RWPE2 (cell line): ENCODE measurements around the gene SH2D6.

Source experiments
- ATAC-seq: fragments of 200-7000 bp; cut with Tn5 transposase; 3 replicates; pipeline ENCODE4 v1.9.1; 2021; ENCODE audit warnings: low read depth
- DNase-seq: peaks from one replicate; pipeline ENCODE4 v3.0.0-alpha.2; 2020; ENCODE audit warnings: low spot score
- H3K27ac ChIP-seq: fragments of 450-650 bp; 2 replicates; pipeline ENCODE4 v1.5.1; 2017; ENCODE audit warnings: mild to moderate bottlenecking; ENCODE audit not compliant: poor library complexity, severe bottlenecking
- H3K27me3 ChIP-seq: fragments of 250-450 bp; sonication (Bioruptor Pico); 2 replicates; pipeline ENCODE4 v1.5.1; 2021; ENCODE audit warnings: mild to moderate bottlenecking, moderate library complexity; ENCODE audit not compliant: insufficient read depth, poor library complexity, severe bottlenecking
- H3K36me3 ChIP-seq: fragments of 250-450 bp; sonication (Bioruptor Pico); 2 replicates; pipeline ENCODE4 v1.5.1; 2020; ENCODE audit warnings: low read depth, mild to moderate bottlenecking, moderate library complexity
- H3K4me1 ChIP-seq: fragments of 250-450 bp; sonication (Bioruptor Pico); 2 replicates; pipeline ENCODE4 v1.5.1; 2021; ENCODE audit warnings: mild to moderate bottlenecking, moderate library complexity; ENCODE audit not compliant: insufficient read depth, poor library complexity, severe bottlenecking
- H3K4me3 ChIP-seq: fragments of 250-450 bp; sonication (Bioruptor Pico); 2 replicates; pipeline ENCODE4 v1.5.1; 2021; ENCODE audit warnings: mild to moderate bottlenecking, moderate library complexity; ENCODE audit not compliant: severe bottlenecking
- H3K9me3 ChIP-seq: fragments of 250-450 bp; sonication (Bioruptor Pico); 2 replicates; pipeline ENCODE4 v1.5.1; 2021; ENCODE audit warnings: mild to moderate bottlenecking, moderate library complexity; ENCODE audit not compliant: severe bottlenecking
- TF ChIP-seq, protein P1 (sequence below): fragments of 450-650 bp; IDR thresholded peaks from one replicate; pipeline ENCODE4 v1.5.1; 2017; ENCODE audit warnings: mild to moderate bottlenecking, moderate library complexity; ENCODE audit not compliant: poor library complexity, severe bottlenecking

The SH2D6 gene

GRCh38 chr2:85421260-85422071 is 3.0 kb downstream of the SH2D6 start:
- peak overlapping the region; percentile 94 for H3K27ac ChIP-seq

DNA sequence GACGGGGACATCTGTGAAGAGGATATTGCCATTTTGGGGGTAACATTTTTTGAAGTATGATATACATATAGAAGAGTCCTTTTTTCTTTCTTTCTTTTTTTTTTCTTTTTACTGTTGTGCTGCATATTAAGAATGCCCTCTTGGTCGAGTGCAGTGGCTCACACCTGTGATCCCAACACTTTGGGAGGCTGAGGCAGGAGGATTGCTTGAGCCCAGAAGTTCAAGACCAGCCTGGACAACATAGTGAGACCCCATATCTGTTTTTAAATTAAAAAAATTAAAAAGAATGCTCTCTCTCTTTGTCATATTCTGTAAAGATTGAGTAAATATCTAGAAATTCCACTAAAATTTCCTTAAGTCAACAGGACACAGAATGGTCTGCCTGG is 3.6 kb downstream of the SH2D6 start:
- no peaks in the 10 kb centered on the region for H3K36me3 ChIP-seq
- TF ChIP-seq, protein P1, sequence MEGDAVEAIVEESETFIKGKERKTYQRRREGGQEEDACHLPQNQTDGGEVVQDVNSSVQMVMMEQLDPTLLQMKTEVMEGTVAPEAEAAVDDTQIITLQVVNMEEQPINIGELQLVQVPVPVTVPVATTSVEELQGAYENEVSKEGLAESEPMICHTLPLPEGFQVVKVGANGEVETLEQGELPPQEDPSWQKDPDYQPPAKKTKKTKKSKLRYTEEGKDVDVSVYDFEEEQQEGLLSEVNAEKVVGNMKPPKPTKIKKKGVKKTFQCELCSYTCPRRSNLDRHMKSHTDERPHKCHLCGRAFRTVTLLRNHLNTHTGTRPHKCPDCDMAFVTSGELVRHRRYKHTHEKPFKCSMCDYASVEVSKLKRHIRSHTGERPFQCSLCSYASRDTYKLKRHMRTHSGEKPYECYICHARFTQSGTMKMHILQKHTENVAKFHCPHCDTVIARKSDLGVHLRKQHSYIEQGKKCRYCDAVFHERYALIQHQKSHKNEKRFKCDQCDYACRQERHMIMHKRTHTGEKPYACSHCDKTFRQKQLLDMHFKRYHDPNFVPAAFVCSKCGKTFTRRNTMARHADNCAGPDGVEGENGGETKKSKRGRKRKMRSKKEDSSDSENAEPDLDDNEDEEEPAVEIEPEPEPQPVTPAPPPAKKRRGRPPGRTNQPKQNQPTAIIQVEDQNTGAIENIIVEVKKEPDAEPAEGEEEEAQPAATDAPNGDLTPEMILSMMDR, result no peak
- ATAC-seq (no peak), DNase-seq (no peak)
- H3K27ac ChIP-seq, result peak overlapping the region; percentile 94
- no peaks in the 10 kb centered on the region for H3K9me3 ChIP-seq
- H3K4me1 ChIP-seq, result peaks cover 19% of the 10 kb centered on the region
- no peaks in the 10 kb centered on the region for H3K27me3 ChIP-seq
- no peak overlapping the region for H3K4me3 ChIP-seq

More at GRCh38 chr2:85421260-85422071, 3.0 kb downstream of the SH2D6 start:
- Histone ChIP-seq H3K27me3 (no peaks in the 10 kb centered on the region), H3K9me3 (no peaks in the 10 kb centered on the region), H3K4me3 (no peak overlapping the region), H3K4me1 (peaks cover 19% of the 10 kb centered on the region), H3K36me3 (no peaks in the 10 kb centered on the region)
- TF ChIP-seq, protein P1, result no peak
- DNase-seq (no peak), ATAC-seq (peak; percentile 76)

GRCh38 chr2:85423525-85423924 is 5.0 kb downstream of the SH2D6 start:
- DNase-seq (no peak), ATAC-seq (no peak)
- H3K4me1 ChIP-seq, result peaks cover 19% of the 10 kb centered on the region
- no peaks in the 10 kb centered on the region for H3K9me3 ChIP-seq
- TF ChIP-seq, protein P1, result no peak
- no peaks in the 10 kb centered on the region for H3K36me3 ChIP-seq
- H3K4me3 ChIP-seq, result no peak overlapping the region
- no peaks in the 10 kb centered on the region for H3K27me3 ChIP-seq
- no peak overlapping the region for H3K27ac ChIP-seq

- Histone ChIP-seq H3K27ac (no peak overlapping the region), H3K4me3 (no peak overlapping the region), H3K36me3 (no peaks in the 10 kb centered on the region), H3K9me3 (no peaks in the 10 kb centered on the region), H3K4me1 (peaks cover 12% of the 10 kb centered on the region), H3K27me3 (no peaks in the 10 kb centered on the region)
- no peak for DNase-seq
- no peak for ATAC-seq
- TF ChIP-seq, protein P1, result no peak
These were observed 7.1 kb downstream of the SH2D6 start for GRCh38 chr2:85425588-85425987.

DNA sequence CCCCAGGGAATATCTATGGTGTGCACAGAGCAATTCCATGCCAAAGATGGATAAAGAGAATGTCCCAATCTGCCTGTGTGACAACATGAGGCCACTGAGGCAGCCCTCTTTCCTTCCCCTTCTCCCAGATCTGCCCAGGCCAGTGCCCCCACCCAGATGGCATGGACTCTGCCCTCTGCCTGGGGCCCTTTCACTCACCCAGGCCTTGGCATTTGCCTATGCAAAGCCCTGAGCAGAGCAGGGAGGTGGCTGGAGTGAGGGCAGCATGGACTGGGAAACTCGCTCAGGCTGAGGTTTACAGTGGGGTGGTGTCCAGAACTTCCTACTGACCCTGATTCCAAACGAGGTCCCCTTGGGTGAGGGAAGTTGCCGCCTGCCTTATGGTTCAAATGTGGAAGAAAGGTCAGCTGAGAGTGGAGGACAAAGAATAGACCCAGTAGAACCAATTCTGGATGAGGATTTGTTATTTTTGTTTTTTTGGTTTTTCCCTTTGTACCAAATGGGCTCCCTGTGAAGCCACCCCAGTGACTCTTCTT is 8.9 kb downstream of the SH2D6 start:
- no peaks in the 10 kb centered on the region for H3K9me3 ChIP-seq
- H3K4me3 ChIP-seq, result no peak overlapping the region
- H3K36me3 ChIP-seq, result no peaks in the 10 kb centered on the region
- H3K27me3 ChIP-seq, result no peaks in the 10 kb centered on the region
- no peaks in the 10 kb centered on the region for H3K4me1 ChIP-seq
- DNase-seq (no peak), ATAC-seq (no peak)
- H3K27ac ChIP-seq, result no peak overlapping the region
- TF ChIP-seq, protein P1, result no peak
